H9 (cell line): ENCODE results near the gene ZMIZ1. TPM values are rescaled to one million over a fixed set of nuclear protein-coding genes. Genes with fewer than 3 reads are reported as not detected.

ENCODE experiments used
- DNase-seq: peaks from one replicate; pipeline ENCODE4 v3.0.0-alpha.2; 2017
- H2AFZ ChIP-seq: one replicate; pipeline ENCODE4 v1.6.1; 2013; ENCODE audit warnings: mild to moderate bottlenecking, low read length, control low read depth, moderate library complexity
- H2AK5ac ChIP-seq: 2 replicates; pipeline ENCODE4 v1.6.1; 2013; ENCODE audit warnings: low read length, control low read depth, mixed read lengths; ENCODE audit not compliant: insufficient read length
- H2BK120ac ChIP-seq: one replicate; pipeline ENCODE4 v1.6.1; 2013; ENCODE audit warnings: low read depth, mild to moderate bottlenecking, low read length, control low read depth, inconsistent platforms; ENCODE audit not compliant: poor library complexity, severe bottlenecking
- H2BK12ac ChIP-seq: 2 replicates; pipeline ENCODE4 v1.6.1; 2013; ENCODE audit warnings: low read length, control low read depth, mixed read lengths, low read depth; ENCODE audit not compliant: insufficient read length
- H2BK15ac ChIP-seq: 2 replicates; pipeline ENCODE4 v1.6.1; 2013; ENCODE audit warnings: low read depth, low read length, control low read depth
- H2BK20ac ChIP-seq: one replicate; pipeline ENCODE4 v1.6.1; 2013; ENCODE audit warnings: low read depth, mild to moderate bottlenecking, low read length, control low read depth, inconsistent platforms; ENCODE audit not compliant: poor library complexity, severe bottlenecking
- H2BK5ac ChIP-seq: 2 replicates; pipeline ENCODE4 v1.6.1; 2013; ENCODE audit warnings: low read length, control low read depth, mixed read lengths; ENCODE audit not compliant: insufficient read length
- H3K14ac ChIP-seq: 2 replicates; pipeline ENCODE4 v1.6.1; 2013; ENCODE audit warnings: low read length, control low read depth; ENCODE audit not compliant: insufficient read depth
- H3K18ac ChIP-seq: 2 replicates; pipeline ENCODE4 v1.6.1; 2013; ENCODE audit warnings: low read depth, mild to moderate bottlenecking, mixed read lengths, low read length, control low read depth; ENCODE audit not compliant: insufficient read length
- H3K23ac ChIP-seq: 2 replicates; pipeline ENCODE4 v1.6.1; 2013; ENCODE audit warnings: low read length, control low read depth, mixed read lengths, low read depth; ENCODE audit not compliant: insufficient read length
- H3K23me2 ChIP-seq: 2 replicates; pipeline ENCODE4 v1.6.1; 2013; ENCODE audit warnings: low read depth, mild to moderate bottlenecking, mixed read lengths, low read length, control low read depth; ENCODE audit not compliant: insufficient read length, poor library complexity, severe bottlenecking
- H3K27ac ChIP-seq: 2 replicates; pipeline ENCODE4 v1.5.1; 2013; ENCODE audit warnings: low read length, control low read depth, mixed read lengths, low read depth; ENCODE audit not compliant: insufficient read length
- H3K27me3 ChIP-seq: 2 replicates; pipeline ENCODE4 v1.6.1; 2013; ENCODE audit warnings: low read length, control low read depth, inconsistent platforms; ENCODE audit not compliant: insufficient read depth
- H3K4ac ChIP-seq: 2 replicates; pipeline ENCODE4 v1.6.1; 2013; ENCODE audit warnings: low read depth, mild to moderate bottlenecking, control low read depth, inconsistent platforms, low read length, moderate library complexity
- H3K4me1 ChIP-seq: 2 replicates; pipeline ENCODE4 v1.6.1; 2013; ENCODE audit warnings: low read length, control low read depth, inconsistent platforms; ENCODE audit not compliant: insufficient read depth
- H3K4me2 ChIP-seq: 2 replicates; pipeline ENCODE4 v1.6.1; 2013; ENCODE audit warnings: low read length, control low read depth, mixed read lengths; ENCODE audit not compliant: insufficient read length, insufficient read depth
- H3K56ac ChIP-seq: 2 replicates; pipeline ENCODE4 v1.6.1; 2013; ENCODE audit warnings: low read depth, mild to moderate bottlenecking, mixed read lengths, low read length, control low read depth; ENCODE audit not compliant: insufficient read length
- H3K79me1 ChIP-seq: 2 replicates; pipeline ENCODE4 v1.6.1; 2013; ENCODE audit warnings: low read depth, mild to moderate bottlenecking, moderate library complexity, low read length, control low read depth, inconsistent platforms; ENCODE audit not compliant: insufficient read depth, poor library complexity, severe bottlenecking
- H3K79me2 ChIP-seq: 2 replicates; pipeline ENCODE4 v1.6.1; 2013; ENCODE audit warnings: low read length, control low read depth, inconsistent platforms; ENCODE audit not compliant: insufficient read depth
- H3K9ac ChIP-seq: 2 replicates; pipeline ENCODE4 v1.6.1; 2013; ENCODE audit warnings: low read length, control low read depth, mixed read lengths; ENCODE audit not compliant: insufficient read length; ENCODE audit errors: extremely low read depth
- H3K9me3 ChIP-seq: one replicate; pipeline ENCODE4 v1.6.1; 2013; ENCODE audit warnings: low read depth, low read length, inconsistent platforms; ENCODE audit not compliant: control insufficient read depth
- H3T11ph ChIP-seq: one replicate; pipeline ENCODE4 v1.6.1; 2013; ENCODE audit warnings: mild to moderate bottlenecking, low read length, control low read depth, inconsistent platforms
- H4K20me1 ChIP-seq: one replicate; pipeline ENCODE4 v1.6.1; 2013; ENCODE audit not compliant: control insufficient read depth, insufficient read length, insufficient read depth
- H4K5ac ChIP-seq: 2 replicates; pipeline ENCODE4 v1.6.1; 2013; ENCODE audit warnings: low read depth, mild to moderate bottlenecking, mixed read lengths, low read length, control low read depth; ENCODE audit not compliant: insufficient read length
- H4K8ac ChIP-seq: replicated peaks from 2 replicates; pipeline ENCODE4 v1.6.1; 2013; ENCODE audit warnings: low read length, control low read depth, mixed read lengths, low read depth; ENCODE audit not compliant: insufficient read length
- H4K91ac ChIP-seq: 2 replicates; pipeline ENCODE4 v1.6.1; 2013; ENCODE audit warnings: low read depth, mild to moderate bottlenecking, moderate library complexity, mixed read lengths, low read length, control low read depth; ENCODE audit not compliant: insufficient read length
- H3K27ac Mint-ChIP-seq, 3 experiments: 2 replicates in 2 of 3; 3 replicates in 1 of 3; pipeline ENCODE4 v1.8.0; 2020 to 2021; ENCODE audit warnings: mixed read lengths in 3 of 3, mild to moderate bottlenecking in 1 of 3, moderate library complexity in 1 of 3
- H3K27me3 Mint-ChIP-seq: 2 replicates; pipeline ENCODE4 v1.8.0; 2021; ENCODE audit warnings: low read depth, mild to moderate bottlenecking, moderate library complexity, mixed read lengths
- H3K36me3 Mint-ChIP-seq, 3 experiments: 2 replicates in 2 of 3; 3 replicates in 1 of 3; pipeline ENCODE4 v1.8.0; 2020 to 2021; ENCODE audit warnings: low read depth in 3 of 3, mixed read lengths in 3 of 3; ENCODE audit not compliant: insufficient read depth in 1 of 3
- H3K4me1 Mint-ChIP-seq, 2 experiments: 2 replicates each; pipeline ENCODE4 v1.8.0; 2020; ENCODE audit warnings: mixed read lengths in 2 of 2
- H3K4me3 Mint-ChIP-seq, 2 experiments: 2 replicates in 1 of 2; 3 replicates in 1 of 2; pipeline ENCODE4 v1.8.0; 2020 to 2021; ENCODE audit warnings: mild to moderate bottlenecking in 2 of 2, mixed read lengths in 2 of 2, moderate library complexity in 1 of 2
- H3K9me3 Mint-ChIP-seq, 2 experiments: 2 replicates in 1 of 2; 3 replicates in 1 of 2; pipeline ENCODE4 v1.8.0; 2020; ENCODE audit warnings: mild to moderate bottlenecking in 2 of 2, mixed read lengths in 2 of 2, moderate library complexity in 1 of 2
- CTCF ChIP-seq: fragments of 200-600 bp; sonication (generic); conservative IDR thresholded peaks from 3 replicates; pipeline ENCODE4 v1.8.0; 2021; ENCODE audit warnings: antibody characterized with exemption, mild to moderate bottlenecking
- WGBS: extraction: QIAGEN DNeasy Blood & Tissue Kit; methylation state at CpG from one replicate; pipeline ENCODE4 v1.1.7; 2013; ENCODE audit warnings: missing lambda C conversion rate, low lambda C conversion rate, mixed read lengths; ENCODE audit not compliant: insufficient read length; ENCODE audit errors: extremely low coverage; 5-methylcytosine and 5-hydroxymethylcytosine counted together
- total RNA-seq: library from RNA; stranded (reverse); gene quantifications from 2 replicates; pipeline ENCODE4 v1.2.1, GENCODE V29; 2021

ZMIZ1 gene
- total RNA-seq, 1 experiment from 2014 or later, result 36.9 TPM

DNA sequence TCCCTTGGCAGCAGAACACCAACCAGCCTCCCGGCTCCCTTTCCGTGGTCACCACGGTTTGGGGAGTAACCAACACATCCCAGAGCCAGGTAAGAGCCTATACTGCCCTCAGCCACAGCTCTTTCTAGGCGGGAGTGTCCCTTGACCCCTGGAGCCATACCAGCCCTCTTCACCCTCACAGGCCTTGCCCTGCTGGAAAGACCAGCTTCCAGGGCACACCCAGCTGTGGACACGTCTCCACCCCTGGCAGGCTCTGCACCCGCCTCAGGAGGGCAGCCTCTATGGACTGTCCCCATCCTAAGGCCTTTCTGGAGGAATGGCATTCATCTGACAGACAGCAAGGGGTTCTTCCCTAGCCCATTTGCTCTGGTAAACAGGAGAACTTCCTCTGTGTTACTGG, 221.0 kb downstream of the ZMIZ1 start:
- no peak overlapping the region for H3K4me2 ChIP-seq
- H3K36me3 Mint-ChIP-seq, result peaks cover 5 to 27% (median 21%) of the 10 kb centered on the region in 3 experiments; a peak in 6 of 7 replicates
- H2BK12ac ChIP-seq, result no peak overlapping the region

More for the DNA sequence above, 221.0 kb downstream of the ZMIZ1 start:
- H3K9me3 Mint-ChIP-seq, result no peaks in the 10 kb centered on the region
- Histone ChIP-seq H3K9ac (no peak overlapping the region), H3K14ac (no peak overlapping the region; the same call in 1 of the 2 replicates), H3K27ac (no peak overlapping the region), H3K79me1 (no peaks in the 10 kb centered on the region), H4K20me1 (no peaks in the 10 kb centered on the region), H2BK5ac (no peak overlapping the region), H3K56ac (no peak overlapping the region), H3K27me3 (no peaks in the 10 kb centered on the region), H2BK120ac (no peak overlapping the region), H4K91ac (no peak overlapping the region), H3K9me3 (no peaks in the 10 kb centered on the region), H2BK15ac (no peak overlapping the region), H3K23ac (no peak overlapping the region), H2BK20ac (no peak overlapping the region), H3T11ph (no peak overlapping the region), H4K8ac (no peak overlapping the region), H4K5ac (no peak overlapping the region), H3K23me2 (no peaks in the 10 kb centered on the region), H3K4ac (no peak overlapping the region), H3K4me1 (no peaks in the 10 kb centered on the region), H2AK5ac (no peak overlapping the region), H3K79me2 (no peaks in the 10 kb centered on the region), H2AFZ (no peak overlapping the region), H3K18ac (no peak overlapping the region)
- peaks cover 5 to 9% of the 10 kb centered on the region in 2 experiments; a peak in 2 of 4 replicates for H3K4me1 Mint-ChIP-seq
- H3K27me3 Mint-ChIP-seq, result no peaks in the 10 kb centered on the region
- DNase-seq, result no peak
- H3K27ac Mint-ChIP-seq, result peak overlapping the region in 1 of 3 experiments; percentile 61; a peak in 1 of 7 replicates
- no peak overlapping the region for H3K4me3 Mint-ChIP-seq
- TF ChIP-seq CTCF, result no peak
- no CpG with 5 or more reads among the region's 6 CpGs for WGBS
